NCI-H2227 treated with DMSO at 0.1 percent for 48 hours (cell line): ENCODE measurements around the gene ZNF12.
"Not testable (repeated sequence)": the region's sequence is repeated elsewhere in the genome, so short reads cannot be mapped to it uniquely, and the experiment has no call there.

Experiments used
- DNase-seq: peaks from one replicate; lab custom pipeline; 2025; lab: John Stamatoyannopoulos, UW

Gene ZNF12

GRCh38 chr7:6706666-6707407 lies at the start of gene ZNF12:
Gene ZNF12, minus strand, starts transcription at chr7:6706947. Its CDS starts 1,774 bp downstream, at chr7:6705173.
- DNase-seq = peak; percentile 89

DNA sequence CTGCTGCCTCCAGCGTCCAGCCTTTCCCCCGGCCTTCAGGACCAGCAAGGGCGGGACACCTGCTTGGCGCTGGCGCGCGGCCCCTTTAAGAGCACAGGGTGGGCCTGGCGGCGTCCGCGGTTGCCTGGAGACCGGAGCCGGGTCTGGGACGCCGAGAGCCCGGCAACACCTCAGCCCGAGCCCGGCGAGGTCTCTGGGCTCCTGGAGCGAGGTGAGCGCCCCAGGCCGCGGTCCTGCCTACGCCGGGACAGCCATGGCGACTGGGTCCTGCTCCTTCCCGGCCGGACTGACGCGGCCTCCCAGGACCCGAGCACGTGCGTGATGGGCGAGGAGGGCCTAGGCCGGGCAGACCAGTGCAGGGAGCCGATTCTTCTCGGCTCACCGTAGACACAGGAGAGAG lies 47.2 kb upstream of the ZNF12 start, which contains the start of gene RSPH10B2:
RSPH10B2 (plus strand) TSS at position 140 of the 400 bp plus-strand sequence. CDS start 3,575 bp downstream, outside the sequence.
- DNase-seq = not testable (repeated sequence)

GRCh38 chr7:6750173-6750572 lies 43.4 kb upstream of the ZNF12 start:
- DNase-seq = not testable (repeated sequence)

DNA sequence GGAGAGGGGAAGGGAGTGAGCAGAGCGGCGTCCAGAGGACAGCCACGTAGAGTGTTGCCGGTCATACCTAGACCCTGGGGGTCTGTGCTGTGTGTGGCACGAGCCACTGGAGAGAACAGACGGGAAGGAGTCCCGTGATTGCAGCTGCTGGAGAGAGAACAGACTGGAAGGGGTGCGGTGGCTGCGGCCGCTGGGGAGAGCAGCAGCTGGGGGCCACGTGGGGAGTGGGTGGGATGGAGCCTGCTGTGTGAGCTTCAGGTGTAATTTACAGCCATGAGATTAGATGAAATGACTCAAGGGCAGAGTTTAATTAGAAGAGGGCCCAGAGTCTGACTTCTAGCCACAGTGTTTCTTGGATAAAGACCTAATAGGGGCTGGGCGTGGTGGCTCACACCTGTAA lies 42.6 kb upstream of the ZNF12 start:
- not testable (repeated sequence) for DNase-seq

DNA sequence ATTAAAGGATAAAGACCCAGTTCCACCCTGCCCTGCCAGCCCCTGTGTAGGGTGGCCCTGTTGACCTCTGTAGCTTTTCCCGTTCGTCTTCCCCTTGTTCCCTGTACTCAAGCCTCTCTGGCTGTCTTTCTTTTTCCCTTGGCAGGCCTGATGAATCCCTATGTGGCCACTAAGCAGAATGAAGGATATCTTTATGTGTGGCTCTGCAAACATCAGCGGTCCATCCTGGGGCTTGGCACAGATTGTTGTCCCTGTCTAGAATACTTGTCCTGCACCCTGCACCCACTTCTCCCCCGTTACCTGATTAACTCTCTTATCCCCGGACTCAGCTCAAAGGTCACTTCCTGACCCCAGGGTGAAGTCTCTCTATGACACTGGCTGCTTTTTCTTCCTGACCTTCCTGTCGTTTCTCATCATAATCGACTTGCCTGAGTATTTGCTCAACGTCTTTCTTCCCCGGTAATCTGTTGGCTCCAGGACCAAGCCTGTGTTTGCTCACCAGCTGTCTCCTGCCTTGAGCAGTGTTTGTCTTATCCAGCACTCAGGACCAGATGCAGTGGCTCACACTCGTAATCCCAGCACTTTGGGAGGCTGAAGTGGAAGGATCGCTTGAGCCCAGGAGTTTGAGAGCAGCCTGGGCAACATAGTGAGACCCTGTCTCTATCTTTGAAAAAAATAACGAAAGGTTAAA lies 37.8 kb upstream of the ZNF12 start:
- not testable (repeated sequence) for DNase-seq

- not testable (repeated sequence) for DNase-seq
These were observed 31.7 kb upstream of the ZNF12 start for GRCh38 chr7:6738415-6738814.

DNA sequence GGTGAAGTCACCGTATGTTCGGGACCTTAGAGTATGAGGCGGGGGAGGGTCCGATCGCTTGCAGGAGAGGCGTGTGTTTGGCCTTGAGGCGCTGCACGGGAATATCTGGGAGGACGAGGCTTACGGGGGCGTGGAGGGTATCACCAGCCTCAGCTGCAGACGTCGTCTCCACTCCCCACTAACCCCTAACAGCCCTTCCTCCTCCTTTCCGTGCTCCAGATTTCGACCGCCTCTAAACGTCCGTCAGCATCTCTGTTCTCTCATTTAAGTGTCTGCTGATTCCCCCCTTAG lies 23.5 kb upstream of the ZNF12 start:
- no peak for DNase-seq

GRCh38 chr7:6729492-6730342 lies 23.0 kb upstream of the ZNF12 start:
- peak; percentile 61 for DNase-seq

- not testable (repeated sequence) for DNase-seq
These were observed 22.2 kb upstream of the ZNF12 start for GRCh38 chr7:6728893-6729491.

- DNase-seq = no peak
These were observed 20.9 kb upstream of the ZNF12 start for GRCh38 chr7:6727663-6728062.

DNA sequence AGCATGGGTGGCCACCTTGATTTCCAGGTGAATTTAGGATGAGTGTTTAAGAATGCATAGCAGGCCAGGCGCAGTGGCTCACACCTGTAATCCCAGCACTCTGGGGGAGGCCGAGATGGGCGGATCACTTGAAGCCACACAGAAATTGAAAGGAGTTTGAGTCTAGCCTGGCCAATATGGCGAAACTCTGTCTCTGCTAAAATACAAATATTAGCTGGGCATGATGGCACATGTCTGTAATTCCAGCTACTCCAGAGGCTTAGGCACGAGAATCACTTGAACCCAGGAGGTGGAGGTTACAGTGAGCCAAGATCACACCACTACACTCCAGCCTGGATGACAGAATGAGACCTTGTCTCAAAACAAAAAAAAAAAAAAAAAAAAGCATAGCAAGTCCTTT lies 19.6 kb upstream of the ZNF12 start:
- not testable (repeated sequence) for DNase-seq

DNA sequence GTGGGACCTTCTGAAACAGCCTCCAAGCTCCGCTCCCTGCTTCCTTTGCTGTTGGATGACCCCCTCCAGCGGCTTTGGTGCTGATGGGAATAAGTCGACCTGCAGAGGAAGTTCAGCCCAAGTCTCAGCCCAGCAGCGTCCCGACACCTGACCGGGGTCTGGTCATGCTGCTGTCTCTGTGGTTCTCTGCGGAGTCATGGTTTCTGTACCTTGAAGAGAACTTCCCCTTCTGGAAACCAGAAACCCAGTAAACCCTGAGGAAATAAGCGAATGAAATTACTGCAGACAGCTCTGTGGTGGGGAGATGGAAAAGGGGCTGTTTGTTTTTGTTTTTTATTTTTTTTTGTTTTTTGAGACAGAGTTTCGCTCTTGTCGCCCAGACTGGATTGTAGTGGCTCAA lies 18.3 kb upstream of the ZNF12 start:
- no peak for DNase-seq

- not testable (repeated sequence) for DNase-seq
These were observed 17.6 kb upstream of the ZNF12 start for GRCh38 chr7:6724351-6724750.

DNA sequence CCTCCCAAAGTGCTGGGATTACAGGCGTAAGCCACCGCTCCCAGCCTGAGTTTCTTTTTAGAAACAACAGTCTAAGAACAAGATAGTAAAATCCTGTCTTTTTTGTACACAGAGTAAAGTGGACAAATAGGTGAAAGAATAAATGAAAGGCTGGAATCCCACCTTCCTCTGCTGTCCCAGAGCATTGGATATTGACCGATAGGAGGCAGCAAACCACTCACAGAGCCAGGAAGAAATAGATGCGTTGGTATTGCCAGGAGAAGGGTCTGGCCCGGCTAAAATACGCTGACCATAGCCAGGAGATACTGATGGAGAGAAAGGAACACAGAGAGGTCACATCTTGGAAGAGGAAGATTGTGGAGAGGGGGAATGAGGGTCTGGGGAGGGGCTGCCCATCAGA lies 11.4 kb upstream of the ZNF12 start:
- no peak for DNase-seq

DNA sequence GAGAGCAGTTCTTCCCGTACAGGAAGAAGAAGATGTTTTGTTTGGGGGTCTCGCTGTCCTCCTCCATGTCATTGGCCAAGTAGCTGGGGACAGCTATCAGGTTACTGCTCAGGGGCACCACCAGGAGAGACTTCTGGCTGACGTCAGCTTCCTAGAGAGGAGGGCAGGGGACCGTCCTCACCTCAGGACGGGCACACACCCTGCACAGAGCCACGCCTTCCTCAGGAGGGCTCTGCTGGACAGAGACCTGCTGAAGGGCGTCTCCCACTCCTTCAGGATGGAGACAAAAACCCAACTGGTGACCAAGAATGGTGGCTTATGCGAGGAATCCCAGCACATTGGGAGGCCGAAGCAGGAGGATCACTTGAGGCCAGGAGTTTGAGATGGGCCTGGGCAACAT lies 9.2 kb upstream of the ZNF12 start:
- not testable (repeated sequence) for DNase-seq

DNA sequence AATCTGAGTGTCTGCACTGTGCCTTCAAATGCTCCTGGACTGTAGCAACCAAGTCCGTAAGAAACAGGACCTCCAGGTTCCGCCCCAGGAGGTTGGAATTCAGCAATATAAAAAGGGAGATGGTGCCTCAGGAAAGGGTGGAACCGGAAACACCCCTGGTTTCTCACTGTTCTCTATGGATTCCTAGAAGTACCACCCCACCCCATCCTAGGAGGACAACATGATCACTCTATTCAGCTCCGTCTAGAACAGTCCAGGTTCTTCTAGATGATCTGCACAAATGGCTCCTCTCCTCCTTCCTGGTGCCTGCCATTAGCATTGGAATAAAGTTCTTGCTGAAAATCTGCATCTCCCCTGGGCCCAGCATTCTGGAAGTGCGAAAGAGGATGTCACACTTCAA lies 7.6 kb upstream of the ZNF12 start:
- no peak for DNase-seq

DNA sequence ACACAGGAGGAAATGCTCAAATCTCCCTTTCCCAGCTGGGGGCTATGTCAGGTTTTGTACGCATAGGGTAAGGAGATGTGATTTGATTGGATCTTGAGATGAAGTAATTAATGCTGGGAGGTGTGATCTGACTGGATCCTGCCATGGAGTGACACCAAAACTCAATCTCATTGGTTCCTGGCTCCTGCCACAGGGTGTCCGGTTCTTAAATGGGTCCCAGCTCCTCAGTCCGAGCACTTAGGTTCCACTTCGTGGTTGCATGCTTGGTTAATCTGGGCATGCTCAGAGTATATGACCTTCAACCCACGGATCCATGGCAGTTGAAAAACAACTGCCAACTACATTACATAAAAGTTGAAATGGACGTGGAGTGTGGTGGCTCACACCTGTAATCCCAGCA lies 3.1 kb upstream of the ZNF12 start:
- no peak for DNase-seq

- no peak for DNase-seq
These were observed 1.6 kb upstream of the ZNF12 start for GRCh38 chr7:6708304-6708703.

DNA sequence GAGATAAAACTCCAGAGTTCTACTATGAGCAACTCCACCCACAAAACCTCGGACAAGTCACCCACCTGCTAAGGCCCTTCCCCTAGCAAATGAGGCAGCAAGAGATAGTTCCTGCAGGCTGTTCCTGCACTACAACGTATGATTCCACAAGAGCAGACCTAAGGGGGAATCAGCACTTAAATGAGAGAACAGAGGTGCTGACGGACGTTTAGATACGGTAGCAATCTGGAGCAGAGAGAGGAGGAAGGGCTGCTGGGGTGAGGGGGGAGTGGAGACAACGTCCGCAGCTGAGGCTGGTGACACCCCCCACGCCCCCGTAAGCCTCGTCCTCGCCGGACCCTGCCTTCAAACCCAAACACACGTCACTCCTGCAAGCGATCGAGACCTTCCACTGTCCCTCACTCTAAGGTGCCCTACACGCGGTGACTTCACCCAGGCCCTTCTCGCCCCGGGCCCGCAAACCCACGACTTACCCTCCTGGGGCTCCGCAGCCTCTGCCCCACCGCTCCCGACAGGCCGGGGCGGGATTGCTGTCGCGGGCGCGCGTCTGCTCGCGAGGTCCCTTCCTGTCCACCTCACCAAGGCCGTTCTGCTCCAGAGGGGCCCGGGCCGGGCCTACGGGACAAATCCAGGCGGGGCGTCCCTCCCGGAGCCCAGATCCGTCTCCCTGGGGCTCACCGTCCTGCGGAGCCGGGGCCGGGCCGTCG lies 635 bp downstream of the ZNF12 start:
- peak; percentile 1 for DNase-seq

GRCh38 chr7:6701860-6702259 lies 4.9 kb downstream of the ZNF12 start:
- no peak for DNase-seq

DNA sequence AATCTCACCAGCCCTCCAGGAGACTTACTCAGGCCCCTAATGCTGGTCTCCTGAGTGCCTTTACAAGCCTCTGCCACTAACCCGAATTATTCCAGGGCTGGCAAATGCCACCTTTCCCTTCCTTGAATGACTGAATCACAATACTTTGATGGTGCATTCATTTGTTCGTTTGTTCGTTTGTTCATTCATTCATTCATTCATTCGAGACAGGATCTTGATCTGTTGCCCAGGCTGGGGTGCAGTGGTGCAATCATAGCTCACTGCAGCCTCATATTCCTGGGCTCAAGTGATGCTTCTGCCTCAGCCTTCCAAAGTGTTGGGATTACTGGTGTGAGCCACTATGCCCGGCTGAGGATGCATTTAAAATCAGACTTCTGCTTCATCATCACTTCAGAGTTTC lies 6.0 kb downstream of the ZNF12 start:
- DNase-seq = no peak
